ENCODE measurements around the gene PRR15.

Gene PRR15

DNA sequence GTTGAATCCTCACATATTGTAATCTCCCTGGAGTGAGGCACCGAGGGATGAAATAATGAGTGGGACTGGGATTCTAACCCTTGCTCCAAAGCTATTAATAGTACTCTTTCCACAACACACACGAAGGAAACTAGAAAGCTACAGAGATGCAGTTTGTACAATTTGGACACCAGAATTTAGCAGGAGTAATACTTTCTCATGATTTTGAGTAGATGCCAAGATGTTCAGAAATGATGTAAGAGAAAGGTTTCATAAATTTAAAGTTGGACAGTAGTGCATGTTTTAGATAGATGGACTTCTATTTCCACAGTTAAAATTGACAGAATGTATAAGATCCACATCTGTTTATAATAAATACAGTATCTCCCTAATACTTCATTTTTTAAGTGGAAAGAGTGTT lies 46.5 kb downstream of the PRR15 start:
- no peak for DNase-seq (ENCODE audit: low spot score)

DNA sequence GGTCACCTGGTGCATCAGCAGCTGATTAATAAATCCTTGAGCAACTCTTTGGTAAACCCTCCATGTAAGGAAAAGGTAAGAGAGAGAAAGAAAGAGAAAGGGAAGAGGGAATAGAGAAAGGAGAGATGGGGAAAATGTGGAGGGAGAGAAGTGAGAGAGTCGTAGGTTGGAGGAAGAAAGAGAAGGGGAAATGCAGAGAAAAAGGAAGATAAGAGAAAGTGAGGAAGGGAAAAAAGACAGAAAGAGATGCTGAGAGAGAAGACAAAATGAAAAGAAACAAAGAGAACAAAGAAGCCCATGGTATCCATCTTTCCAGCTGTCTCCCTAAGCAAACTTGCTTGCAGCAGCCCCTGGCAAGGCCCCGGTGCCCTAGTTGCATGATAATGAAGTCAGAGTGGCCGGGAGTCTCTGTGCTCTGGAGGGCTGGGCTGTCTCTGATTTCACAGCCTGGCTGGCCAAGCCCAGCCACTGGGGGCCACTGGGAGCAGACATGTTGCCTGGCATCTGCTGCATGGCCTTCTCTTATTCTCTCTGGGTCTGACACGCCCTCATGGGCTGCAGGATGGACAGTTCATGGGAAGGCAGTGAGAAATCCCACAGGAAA lies 48.4 kb downstream of the PRR15 start:
- no peak for DNase-seq (ENCODE audit: low spot score)

DNA sequence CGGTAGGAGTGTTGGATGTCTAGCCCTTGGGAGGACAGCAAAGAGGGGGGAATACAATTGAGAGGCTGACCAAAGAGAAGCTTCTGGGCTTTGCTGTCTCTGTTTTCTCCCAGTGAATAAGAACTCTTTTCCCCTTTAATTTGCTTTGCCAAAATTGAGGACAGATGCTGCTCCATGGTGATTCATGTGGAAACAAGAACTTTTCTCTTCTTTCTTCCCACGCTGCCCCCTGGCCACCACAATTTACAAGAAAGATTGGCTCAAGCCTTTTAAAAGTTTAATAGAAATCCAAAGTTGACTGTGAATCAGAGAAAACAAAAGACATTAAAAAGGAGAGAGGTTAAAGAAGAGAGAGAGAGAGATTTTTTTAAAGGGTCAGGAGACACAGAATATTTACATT lies 49.0 kb downstream of the PRR15 start:
- no peak for DNase-seq (ENCODE audit: low spot score)

DNA sequence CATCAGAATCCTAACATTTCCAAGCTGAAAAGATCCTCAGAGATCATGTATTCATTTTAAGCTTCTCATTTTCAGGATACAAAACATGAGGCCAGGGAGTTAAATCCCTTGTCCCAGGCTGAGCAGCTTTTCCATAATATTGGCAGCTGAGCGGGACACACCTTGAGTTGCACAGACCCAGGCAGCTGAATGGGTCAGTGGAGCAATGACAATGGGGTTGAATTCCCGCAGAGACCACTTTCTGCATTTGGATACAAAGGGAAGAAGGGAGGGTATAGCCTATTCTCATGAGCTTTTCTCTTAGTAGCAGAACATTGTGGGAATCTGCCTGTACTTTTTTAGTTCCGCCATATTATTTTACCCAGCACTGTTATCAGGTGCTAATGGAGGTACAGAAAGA lies 49.5 kb downstream of the PRR15 start:
- DNase-seq (ENCODE audit: low spot score), result no peak

DNA sequence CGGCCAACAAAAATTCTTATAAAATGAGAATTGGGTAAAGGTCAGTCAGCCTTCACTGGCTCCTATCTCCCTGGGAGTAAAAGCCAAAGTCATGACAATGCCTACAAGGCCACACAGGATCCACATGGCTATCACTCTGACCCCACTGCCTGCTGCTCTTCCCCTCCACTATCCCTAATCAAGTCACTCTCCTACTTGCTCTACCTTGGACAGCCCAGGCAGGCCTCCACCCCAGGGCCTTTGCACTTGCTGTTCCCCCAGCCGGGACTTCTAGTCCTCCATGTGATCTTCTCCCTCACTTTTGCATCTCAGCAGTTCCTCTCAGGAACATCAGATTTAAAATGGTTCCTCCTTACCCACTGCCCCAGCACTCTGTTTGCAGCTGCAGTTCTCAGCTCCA lies 50.6 kb downstream of the PRR15 start:
- no peak for DNase-seq (ENCODE audit: low spot score)
